Panc1 (cell line): ENCODE data around the gene DIP2C. TPM values are rescaled to one million over a fixed set of nuclear protein-coding genes. Genes with fewer than 3 reads are reported as not detected.

Experiments used
- ATAC-seq: fragments of 200-7000 bp; cut with Tn5 transposase; 2 replicates; pipeline ENCODE4 v1.9.1; 2020; ENCODE audit warnings: mild to moderate bottlenecking, moderate library complexity
- BruUV-seq: library from RNA; stranded (reverse); fragments of 400-500 nt; replicated peaks from 2 replicates; lab custom pipeline; 2021; lab: Mats Ljungman, UMichigan
- CTCF ChIA-PET: fragments of 300-600 bp; sonication (Branson Sonifier 250); formaldehyde crosslinking; loops from one replicate; lab custom pipeline; 2022; ENCODE audit warnings: antibody characterized with exemption; lab: Charles Lee
- POLR2A ChIA-PET: fragments of 300-600 bp; sonication (Branson Sonifier 250); formaldehyde crosslinking; loops from one replicate; lab custom pipeline; 2022; ENCODE audit warnings: antibody characterized with exemption; lab: Charles Lee
- DNase-seq: peaks from one replicate; pipeline ENCODE4 v3.0.0-alpha.2; 2010; ENCODE audit warnings: low read depth, low spot score
- H3K27ac ChIP-seq: 2 replicates; pipeline ENCODE4 v1.5.1; 2011; ENCODE audit warnings: mild to moderate bottlenecking, low read length, inconsistent platforms
- H3K27me3 ChIP-seq: fragments of 200-500 bp; sonication (Bioruptor generic); 2 replicates; pipeline ENCODE4 v1.6.0; 2014; ENCODE audit warnings: low read length, inconsistent platforms; ENCODE audit not compliant: control insufficient read depth, insufficient read depth
- H3K36me3 ChIP-seq: fragments of 200-500 bp; sonication (Bioruptor generic); 2 replicates; pipeline ENCODE4 v1.5.1; 2014; ENCODE audit warnings: inconsistent platforms, mild to moderate bottlenecking, low read length, moderate library complexity; ENCODE audit not compliant: control insufficient read depth, insufficient read depth
- H3K4me1 ChIP-seq: 2 replicates; pipeline ENCODE4 v1.5.1; 2011; ENCODE audit warnings: inconsistent platforms, mild to moderate bottlenecking, low read length, moderate library complexity; ENCODE audit not compliant: control insufficient read depth, insufficient read depth
- H3K4me3 ChIP-seq, 2 experiments: 2 replicates each; pipeline ENCODE4 v1.5.1; 2011 to 2012; ENCODE audit warnings: low read depth in 2 of 2, low read length in 2 of 2, mild to moderate bottlenecking in 2 of 2, inconsistent platforms in 1 of 2, moderate library complexity in 1 of 2
- H3K9me3 ChIP-seq: fragments of 200-500 bp; sonication (Bioruptor generic); 2 replicates; pipeline ENCODE4 v1.5.1; 2014; ENCODE audit warnings: low read depth, mild to moderate bottlenecking, inconsistent platforms, low read length, moderate library complexity; ENCODE audit not compliant: control insufficient read depth, insufficient read depth
- POLR2AphosphoS5 ChIP-seq: IDR thresholded peaks from 2 replicates; pipeline ENCODE4 v1.6.1; 2012; ENCODE audit warnings: mild to moderate bottlenecking, low read depth, low read length, moderate library complexity
- SIN3A ChIP-seq: IDR thresholded peaks from 2 replicates; pipeline ENCODE4 v1.6.1; 2012; ENCODE audit warnings: low read depth, mild to moderate bottlenecking, low read length, moderate library complexity, borderline replicate concordance; ENCODE audit not compliant: insufficient read depth
- TCF7L2 ChIP-seq: IDR thresholded peaks from 2 replicates; pipeline ENCODE4 v1.6.1; 2011; ENCODE audit warnings: mild to moderate bottlenecking, low read depth, low read length, inconsistent platforms
- in situ Hi-C: cut with HindIII; loops from 2 replicates; pipeline ENCODE4 v1.10.0; 2016; ENCODE audit warnings: low sequenced_read_pairs, low pct_unique_long_range_greater_than_20kb
- intact Hi-C: fragments of 100-400 bp; cut with micrococcal nuclease; formaldehyde crosslinking; loops from one replicate; pipeline ENCODE4 v1.10.0; 2022; ENCODE audit not compliant: unreplicated experiment
- total RNA-seq: library from RNA; stranded (reverse); gene quantifications from one replicate; pipeline ENCODE4 v1.2.1, GENCODE V29; 2021; ENCODE audit not compliant: unreplicated experiment
- TF ChIP-seq, protein P1 (sequence below): fragments of 450-650 bp; IDR thresholded peaks from 2 replicates; pipeline ENCODE4 v1.5.1; 2017; ENCODE audit warnings: mild to moderate bottlenecking
- TF ChIP-seq, protein P2 (sequence below), 2 experiments: IDR thresholded peaks; 2 replicates each; pipeline ENCODE4 v1.6.1; 2011 to 2012; ENCODE audit warnings: low read depth in 2 of 2, control low read depth in 1 of 2, low read length in 1 of 2, mild to moderate bottlenecking in 1 of 2, moderate library complexity in 1 of 2; ENCODE audit not compliant: insufficient read depth in 1 of 2

Gene DIP2C
- total RNA-seq, 1 experiment from 2014 or later = 13.2 TPM

DNA sequence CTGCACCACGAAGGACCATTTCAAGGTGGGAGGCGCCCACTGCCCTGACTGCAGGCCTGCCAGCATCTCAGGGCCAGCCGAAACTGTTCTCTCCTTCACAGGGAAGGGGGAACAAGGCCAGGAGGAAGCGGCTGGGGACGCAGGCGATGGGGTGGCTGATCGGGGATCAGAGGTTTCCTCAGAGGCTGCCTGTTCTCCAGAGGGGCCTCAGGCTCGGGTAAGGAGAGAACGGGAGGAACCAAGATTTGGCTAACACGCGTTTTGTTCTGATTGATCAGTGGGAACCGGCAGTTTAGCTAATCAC, 87.9 kb downstream of the DIP2C start:
- in situ Hi-C loops (no loop called here), intact Hi-C loops (no loop called here)
- Histone ChIP-seq H3K36me3 (no peaks in the 10 kb centered on the region), H3K4me3 (no peak overlapping the region), H3K9me3 (no peaks in the 10 kb centered on the region), H3K27ac (no peak overlapping the region), H3K27me3 (no peaks in the 10 kb centered on the region), H3K4me1 (no peaks in the 10 kb centered on the region)
- BruUV-seq = no TSS peak
- CTCF ChIA-PET = no interaction called here
- POLR2A ChIA-PET = no interaction called here
- no peak for ATAC-seq
- no peak for TF ChIP-seq TCF7L2
- TF ChIP-seq, protein P1, sequence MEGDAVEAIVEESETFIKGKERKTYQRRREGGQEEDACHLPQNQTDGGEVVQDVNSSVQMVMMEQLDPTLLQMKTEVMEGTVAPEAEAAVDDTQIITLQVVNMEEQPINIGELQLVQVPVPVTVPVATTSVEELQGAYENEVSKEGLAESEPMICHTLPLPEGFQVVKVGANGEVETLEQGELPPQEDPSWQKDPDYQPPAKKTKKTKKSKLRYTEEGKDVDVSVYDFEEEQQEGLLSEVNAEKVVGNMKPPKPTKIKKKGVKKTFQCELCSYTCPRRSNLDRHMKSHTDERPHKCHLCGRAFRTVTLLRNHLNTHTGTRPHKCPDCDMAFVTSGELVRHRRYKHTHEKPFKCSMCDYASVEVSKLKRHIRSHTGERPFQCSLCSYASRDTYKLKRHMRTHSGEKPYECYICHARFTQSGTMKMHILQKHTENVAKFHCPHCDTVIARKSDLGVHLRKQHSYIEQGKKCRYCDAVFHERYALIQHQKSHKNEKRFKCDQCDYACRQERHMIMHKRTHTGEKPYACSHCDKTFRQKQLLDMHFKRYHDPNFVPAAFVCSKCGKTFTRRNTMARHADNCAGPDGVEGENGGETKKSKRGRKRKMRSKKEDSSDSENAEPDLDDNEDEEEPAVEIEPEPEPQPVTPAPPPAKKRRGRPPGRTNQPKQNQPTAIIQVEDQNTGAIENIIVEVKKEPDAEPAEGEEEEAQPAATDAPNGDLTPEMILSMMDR = no peak
- no peak for TF ChIP-seq POLR2AphosphoS5
- TF ChIP-seq SIN3A = no peak
- TF ChIP-seq, protein P2, sequence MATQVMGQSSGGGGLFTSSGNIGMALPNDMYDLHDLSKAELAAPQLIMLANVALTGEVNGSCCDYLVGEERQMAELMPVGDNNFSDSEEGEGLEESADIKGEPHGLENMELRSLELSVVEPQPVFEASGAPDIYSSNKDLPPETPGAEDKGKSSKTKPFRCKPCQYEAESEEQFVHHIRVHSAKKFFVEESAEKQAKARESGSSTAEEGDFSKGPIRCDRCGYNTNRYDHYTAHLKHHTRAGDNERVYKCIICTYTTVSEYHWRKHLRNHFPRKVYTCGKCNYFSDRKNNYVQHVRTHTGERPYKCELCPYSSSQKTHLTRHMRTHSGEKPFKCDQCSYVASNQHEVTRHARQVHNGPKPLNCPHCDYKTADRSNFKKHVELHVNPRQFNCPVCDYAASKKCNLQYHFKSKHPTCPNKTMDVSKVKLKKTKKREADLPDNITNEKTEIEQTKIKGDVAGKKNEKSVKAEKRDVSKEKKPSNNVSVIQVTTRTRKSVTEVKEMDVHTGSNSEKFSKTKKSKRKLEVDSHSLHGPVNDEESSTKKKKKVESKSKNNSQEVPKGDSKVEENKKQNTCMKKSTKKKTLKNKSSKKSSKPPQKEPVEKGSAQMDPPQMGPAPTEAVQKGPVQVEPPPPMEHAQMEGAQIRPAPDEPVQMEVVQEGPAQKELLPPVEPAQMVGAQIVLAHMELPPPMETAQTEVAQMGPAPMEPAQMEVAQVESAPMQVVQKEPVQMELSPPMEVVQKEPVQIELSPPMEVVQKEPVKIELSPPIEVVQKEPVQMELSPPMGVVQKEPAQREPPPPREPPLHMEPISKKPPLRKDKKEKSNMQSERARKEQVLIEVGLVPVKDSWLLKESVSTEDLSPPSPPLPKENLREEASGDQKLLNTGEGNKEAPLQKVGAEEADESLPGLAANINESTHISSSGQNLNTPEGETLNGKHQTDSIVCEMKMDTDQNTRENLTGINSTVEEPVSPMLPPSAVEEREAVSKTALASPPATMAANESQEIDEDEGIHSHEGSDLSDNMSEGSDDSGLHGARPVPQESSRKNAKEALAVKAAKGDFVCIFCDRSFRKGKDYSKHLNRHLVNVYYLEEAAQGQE (IDR thresholded peaks at IDR 0.05; ENCODE audit: insufficient read depth in 1 of 2, low read depth in 2 of 2, low read length in 1 of 2) = no peak
- no peak for DNase-seq

GRCh38 chr10:600876-601659, 88.4 kb downstream of the DIP2C start:
- ATAC-seq = no peak
- no peaks in the 10 kb centered on the region for H3K4me1 ChIP-seq

More at GRCh38 chr10:600876-601659, 88.4 kb downstream of the DIP2C start:
- no TSS peak for BruUV-seq
- TF ChIP-seq, protein P1 = no peak
- TF ChIP-seq SIN3A = no peak
- TF ChIP-seq, protein P2 (IDR thresholded peaks at IDR 0.05; ENCODE audit: insufficient read depth in 1 of 2, low read depth in 2 of 2, low read length in 1 of 2) = no peak
- TF ChIP-seq POLR2AphosphoS5 = no peak
- no peak for TF ChIP-seq TCF7L2
- in situ Hi-C loops (no loop called here), intact Hi-C loops (no loop called here)
- no peak overlapping the region for H3K27ac ChIP-seq
- no peaks in the 10 kb centered on the region for H3K9me3 ChIP-seq
- no peak for DNase-seq
- CTCF ChIA-PET = no interaction called here
- no peaks in the 10 kb centered on the region for H3K36me3 ChIP-seq
- POLR2A ChIA-PET = no interaction called here
- H3K4me3 ChIP-seq = no peak overlapping the region
- H3K27me3 ChIP-seq = no peaks in the 10 kb centered on the region
